HCT116 (cell line): ENCODE results near the gene SCAF8. TPM values are rescaled to one million over a fixed set of nuclear protein-coding genes. Genes with fewer than 3 reads are reported as not detected.

Experiments used
- ATAC-seq: fragments of 200-7000 bp; cut with Tn5 transposase; 2 replicates; pipeline ENCODE4 v1.9.1; 2020; ENCODE audit warnings: mild to moderate bottlenecking, moderate library complexity
- BruUV-seq: library from RNA; stranded (reverse); fragments of 400-500 nt; replicated peaks from 2 replicates; lab custom pipeline; 2021; lab: Mats Ljungman, UMichigan
- CTCF ChIA-PET: fragments of 300-600 bp; sonication (Branson Sonifier 250); formaldehyde crosslinking; loops from one replicate; lab custom pipeline; 2021; ENCODE audit warnings: antibody characterized with exemption; lab: Charles Lee
- POLR2A ChIA-PET: fragments of 300-600, 350-600 bp; sonication (Branson Sonifier 250); formaldehyde crosslinking; loops from one replicate; lab custom pipeline; 2021; ENCODE audit warnings: antibody characterized with exemption; lab: Charles Lee
- RAD21 ChIA-PET, 2 experiments: fragments of 300-600 bp; sonication (Branson Sonifier 250); formaldehyde crosslinking; loops; one replicate each; lab custom pipeline; 2023; ENCODE audit warnings: low total read pairs in 2 of 2; ENCODE audit not compliant: uncharacterized antibody in 2 of 2, unreplicated experiment in 2 of 2, low non-redundant PET in 1 of 2; lab: Charles Lee
- DNase-seq: peaks from one replicate; pipeline ENCODE4 v3.0.0-alpha.2; 2010; ENCODE audit warnings: low read depth, low spot score
- H2AFZ ChIP-seq: fragments of 200-600 bp; shearing (Covaris generic), sonication (generic); 2 replicates; pipeline ENCODE4 v1.6.1; 2017; ENCODE audit warnings: low read depth, mixed run types, mixed read lengths, antibody characterized with exemption, low read length; ENCODE audit not compliant: poor library complexity, severe bottlenecking
- H3K27ac ChIP-seq: 2 replicates; pipeline ENCODE4 v1.5.1; 2012; ENCODE audit warnings: low read depth, low read length
- H3K27me3 ChIP-seq: fragments of 200-600 bp; sonication (generic); 2 replicates; pipeline ENCODE4 v1.6.1; 2016; ENCODE audit warnings: mixed run types, low read length, mixed read lengths; ENCODE audit not compliant: insufficient read depth
- H3K36me3 ChIP-seq, 2 experiments: fragments of 200-500 bp in 1 of 2; fragments of 200-600 bp in 1 of 2; sonication (Bioruptor generic) in 1 of 2; sonication (generic) in 1 of 2; 2 replicates each; pipeline versions ENCODE4 v1.5.1 to v1.6.1; 2014 to 2016; ENCODE audit warnings: low read length in 2 of 2, inconsistent platforms in 1 of 2, mixed read lengths in 1 of 2, mixed run types in 1 of 2; ENCODE audit not compliant: insufficient read depth in 2 of 2, control insufficient read depth in 1 of 2
- H3K4me1 ChIP-seq, 2 experiments: fragments of 200-600 bp in 1 of 2; sonication (generic) in 1 of 2; 2 replicates each; pipeline versions ENCODE4 v1.5.1 to v1.6.1; 2012 to 2017; ENCODE audit warnings: low read length in 2 of 2, inconsistent platforms in 1 of 2, mild to moderate bottlenecking in 1 of 2, mixed read lengths in 1 of 2, mixed run types in 1 of 2, moderate library complexity in 1 of 2; ENCODE audit not compliant: insufficient read depth in 2 of 2, control insufficient read depth in 1 of 2
- H3K4me2 ChIP-seq: fragments of 200-600 bp; sonication (generic); 2 replicates; pipeline ENCODE4 v1.6.1; 2017; ENCODE audit warnings: mixed run types, low read length, mixed read lengths
- H3K4me3 ChIP-seq, 2 experiments: fragments of 200-600 bp in 1 of 2; sonication (generic) in 1 of 2; replicated peaks in 1 of 2; 2 replicates each; pipeline ENCODE4 v1.5.1; 2011 to 2016; ENCODE audit warnings: low read length in 2 of 2, control low read depth in 1 of 2, low read depth in 1 of 2, mild to moderate bottlenecking in 1 of 2, mixed read lengths in 1 of 2, mixed run types in 1 of 2
- H3K79me2 ChIP-seq: fragments of 200-600 bp; sonication (generic); 2 replicates; pipeline ENCODE4 v1.6.1; 2017; ENCODE audit warnings: mild to moderate bottlenecking, mixed run types, low read length, moderate library complexity, mixed read lengths; ENCODE audit not compliant: insufficient read depth
- H3K9ac ChIP-seq: fragments of 200-600 bp; sonication (generic); 2 replicates; pipeline ENCODE4 v1.6.1; 2016; ENCODE audit warnings: low read length, mixed read lengths
- H3K9me2 ChIP-seq: fragments of 200-600 bp; sonication (generic), shearing (Covaris generic); 2 replicates; pipeline ENCODE4 v1.6.1; 2017; ENCODE audit warnings: mixed run types, mild to moderate bottlenecking, moderate library complexity; ENCODE audit not compliant: insufficient read depth
- H3K9me3 ChIP-seq, 2 experiments: fragments of 200-500 bp in 1 of 2; fragments of 200-600 bp in 1 of 2; sonication (Bioruptor generic) in 1 of 2; sonication (generic) in 1 of 2; 2 replicates each; pipeline ENCODE4 v1.6.1; 2014 to 2017; ENCODE audit warnings: low read length in 2 of 2, mixed read lengths in 2 of 2, inconsistent platforms in 1 of 2, low read depth in 1 of 2, mild to moderate bottlenecking in 1 of 2, mixed run types in 1 of 2, moderate library complexity in 1 of 2; ENCODE audit not compliant: control insufficient read depth in 1 of 2, insufficient read depth in 1 of 2
- H4K20me1 ChIP-seq: fragments of 200-600 bp; sonication (generic), shearing (Covaris generic); 2 replicates; pipeline ENCODE4 v1.6.1; 2017; ENCODE audit warnings: mixed run types, mild to moderate bottlenecking, moderate library complexity; ENCODE audit not compliant: insufficient read depth
- ATF3 ChIP-seq: IDR thresholded peaks from 2 replicates; pipeline ENCODE4 v1.6.1; 2012
- CEBPB ChIP-seq: IDR thresholded peaks from 2 replicates; pipeline ENCODE4 v1.6.1; 2012; ENCODE audit warnings: low read depth
- CTCF ChIP-seq, 3 experiments: fragments of 200-600 bp in 1 of 3; sonication (generic) in 1 of 3; IDR thresholded peaks in 2 of 3; conservative IDR thresholded peaks in 1 of 3; 2 replicates each; pipeline ENCODE4 v1.5.1; 2012 to 2017; ENCODE audit warnings: low read depth in 2 of 3, low read length in 2 of 3, antibody characterized with exemption in 1 of 3, borderline replicate concordance in 1 of 3, control low read depth in 1 of 3, mild to moderate bottlenecking in 1 of 3, mixed read lengths in 1 of 3, mixed run types in 1 of 3, moderate library complexity in 1 of 3; ENCODE audit not compliant: insufficient read depth in 1 of 3
- ELF1 ChIP-seq: IDR thresholded peaks from 2 replicates; pipeline ENCODE4 v1.6.1; 2012; ENCODE audit warnings: low read depth, borderline replicate concordance
- EZH2 ChIP-seq: fragments of 200-600 bp; sonication (generic); IDR thresholded peaks from 2 replicates; pipeline ENCODE4 v1.6.1; 2017; ENCODE audit warnings: antibody characterized with exemption, mixed run types
- FOSL1 ChIP-seq: IDR thresholded peaks from 2 replicates; pipeline ENCODE4 v1.6.1; 2012; ENCODE audit warnings: low read depth
- RAD21 ChIP-seq: IDR thresholded peaks from 2 replicates; pipeline ENCODE4 v1.6.1; 2012; ENCODE audit warnings: low read depth, mild to moderate bottlenecking
- SRF ChIP-seq: IDR thresholded peaks from 2 replicates; pipeline ENCODE4 v1.6.1; 2012; ENCODE audit warnings: low read depth
- TCF7L2 ChIP-seq: IDR thresholded peaks from 2 replicates; pipeline ENCODE4 v1.7.0; 2011; ENCODE audit warnings: borderline replicate concordance, inconsistent platforms; ENCODE audit not compliant: insufficient read depth, insufficient read length; ENCODE audit errors: extremely low read depth
- ZFX ChIP-seq: fragments of 450-650 bp; IDR thresholded peaks from 2 replicates; pipeline ENCODE4 v1.6.1; 2017
- ZNF274 ChIP-seq: fragments of 200-500 bp; sonication (Bioruptor generic); IDR thresholded peaks from 2 replicates; pipeline ENCODE4 v1.6.1; 2014; ENCODE audit warnings: mild to moderate bottlenecking, low read depth, low read length, inconsistent platforms
- intact Hi-C: fragments of 100-400 bp; cut with micrococcal nuclease; formaldehyde crosslinking; loops from 2 replicates; pipeline ENCODE4 v1.10.0; 2022
- total RNA-seq: library from RNA; stranded (reverse); gene quantifications from one replicate; pipeline ENCODE4 v1.2.1, GENCODE V29; 2021; ENCODE audit not compliant: unreplicated experiment
- TF ChIP-seq, protein P1 (sequence below): IDR thresholded peaks from 2 replicates; pipeline ENCODE4 v1.6.1; 2011; ENCODE audit warnings: mild to moderate bottlenecking, low read length, moderate library complexity; ENCODE audit not compliant: insufficient replicate concordance; ENCODE audit errors: extremely low read depth
- TF ChIP-seq, protein P2 (sequence below): IDR thresholded peaks from 2 replicates; pipeline ENCODE4 v1.6.1; 2012; ENCODE audit warnings: low read depth
- TF ChIP-seq, protein P3 (sequence below): IDR thresholded peaks from 2 replicates; pipeline ENCODE4 v1.6.1; 2012

Gene SCAF8
- total RNA-seq, 1 experiment from 2014 or later = 34.6 TPM

DNA sequence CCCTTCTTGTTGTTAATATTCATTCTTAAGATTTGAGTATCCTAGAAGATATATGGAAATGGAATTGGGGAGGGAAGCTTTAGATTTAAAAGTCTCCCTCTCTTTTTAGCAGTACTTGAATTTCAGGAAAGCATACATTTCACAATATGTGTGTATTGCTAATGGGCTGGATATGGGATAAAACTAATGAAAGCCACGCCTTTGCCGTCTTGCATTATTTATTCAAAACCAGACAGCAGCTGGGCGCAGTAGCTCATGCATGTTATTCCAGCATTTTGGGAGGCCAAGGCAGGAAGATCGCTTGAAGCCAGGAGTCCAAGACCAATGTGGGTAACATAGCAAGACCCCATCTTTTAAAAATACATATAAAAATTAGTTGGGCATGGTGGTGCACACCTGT, 140.3 kb downstream of the SCAF8 start:
- CTCF ChIA-PET = no interaction called here
- H2AFZ ChIP-seq = no peak overlapping the region
- ATAC-seq (no peak), DNase-seq (no peak)
- H3K79me2 ChIP-seq = peaks cover 10% of the 10 kb centered on the region
- POLR2A ChIA-PET = no interaction called here
- H4K20me1 ChIP-seq = peaks cover 4% of the 10 kb centered on the region
- no peaks in the 10 kb centered on the region for H3K36me3 ChIP-seq
- H3K4me3 ChIP-seq = no peak overlapping the region
- H3K9me3 ChIP-seq = no peaks in the 10 kb centered on the region
- no peaks in the 10 kb centered on the region for H3K27me3 ChIP-seq
- H3K4me2 ChIP-seq = no peak overlapping the region
- H3K9me2 ChIP-seq = no peaks in the 10 kb centered on the region
- no peaks in the 10 kb centered on the region for H3K4me1 ChIP-seq
- RAD21 ChIA-PET = no interaction called here
- BruUV-seq = no TSS peak
- no peak overlapping the region for H3K9ac ChIP-seq
- intact Hi-C loops = no loop called here
- no peak overlapping the region for H3K27ac ChIP-seq
- no peak for TF ChIP-seq ZNF274
- no peak for TF ChIP-seq TCF7L2
- no peak for TF ChIP-seq SRF
- TF ChIP-seq CTCF (IDR thresholded peaks at IDR 0.05 in 2 of 3, conservative IDR thresholded peaks at IDR 0.05 in 1 of 3; ENCODE audit: borderline replicate concordance in 1 of 3, insufficient read depth in 1 of 3, low read depth in 2 of 3, low read length in 2 of 3) = no peak
- TF ChIP-seq, protein P1, sequence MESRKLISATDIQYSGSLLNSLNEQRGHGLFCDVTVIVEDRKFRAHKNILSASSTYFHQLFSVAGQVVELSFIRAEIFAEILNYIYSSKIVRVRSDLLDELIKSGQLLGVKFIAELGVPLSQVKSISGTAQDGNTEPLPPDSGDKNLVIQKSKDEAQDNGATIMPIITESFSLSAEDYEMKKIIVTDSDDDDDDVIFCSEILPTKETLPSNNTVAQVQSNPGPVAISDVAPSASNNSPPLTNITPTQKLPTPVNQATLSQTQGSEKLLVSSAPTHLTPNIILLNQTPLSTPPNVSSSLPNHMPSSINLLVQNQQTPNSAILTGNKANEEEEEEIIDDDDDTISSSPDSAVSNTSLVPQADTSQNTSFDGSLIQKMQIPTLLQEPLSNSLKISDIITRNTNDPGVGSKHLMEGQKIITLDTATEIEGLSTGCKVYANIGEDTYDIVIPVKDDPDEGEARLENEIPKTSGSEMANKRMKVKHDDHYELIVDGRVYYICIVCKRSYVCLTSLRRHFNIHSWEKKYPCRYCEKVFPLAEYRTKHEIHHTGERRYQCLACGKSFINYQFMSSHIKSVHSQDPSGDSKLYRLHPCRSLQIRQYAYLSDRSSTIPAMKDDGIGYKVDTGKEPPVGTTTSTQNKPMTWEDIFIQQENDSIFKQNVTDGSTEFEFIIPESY = no peak
- no peak for TF ChIP-seq ELF1
- no peak for TF ChIP-seq ATF3
- TF ChIP-seq CEBPB = no peak
- TF ChIP-seq RAD21 = no peak
- TF ChIP-seq, protein P2, sequence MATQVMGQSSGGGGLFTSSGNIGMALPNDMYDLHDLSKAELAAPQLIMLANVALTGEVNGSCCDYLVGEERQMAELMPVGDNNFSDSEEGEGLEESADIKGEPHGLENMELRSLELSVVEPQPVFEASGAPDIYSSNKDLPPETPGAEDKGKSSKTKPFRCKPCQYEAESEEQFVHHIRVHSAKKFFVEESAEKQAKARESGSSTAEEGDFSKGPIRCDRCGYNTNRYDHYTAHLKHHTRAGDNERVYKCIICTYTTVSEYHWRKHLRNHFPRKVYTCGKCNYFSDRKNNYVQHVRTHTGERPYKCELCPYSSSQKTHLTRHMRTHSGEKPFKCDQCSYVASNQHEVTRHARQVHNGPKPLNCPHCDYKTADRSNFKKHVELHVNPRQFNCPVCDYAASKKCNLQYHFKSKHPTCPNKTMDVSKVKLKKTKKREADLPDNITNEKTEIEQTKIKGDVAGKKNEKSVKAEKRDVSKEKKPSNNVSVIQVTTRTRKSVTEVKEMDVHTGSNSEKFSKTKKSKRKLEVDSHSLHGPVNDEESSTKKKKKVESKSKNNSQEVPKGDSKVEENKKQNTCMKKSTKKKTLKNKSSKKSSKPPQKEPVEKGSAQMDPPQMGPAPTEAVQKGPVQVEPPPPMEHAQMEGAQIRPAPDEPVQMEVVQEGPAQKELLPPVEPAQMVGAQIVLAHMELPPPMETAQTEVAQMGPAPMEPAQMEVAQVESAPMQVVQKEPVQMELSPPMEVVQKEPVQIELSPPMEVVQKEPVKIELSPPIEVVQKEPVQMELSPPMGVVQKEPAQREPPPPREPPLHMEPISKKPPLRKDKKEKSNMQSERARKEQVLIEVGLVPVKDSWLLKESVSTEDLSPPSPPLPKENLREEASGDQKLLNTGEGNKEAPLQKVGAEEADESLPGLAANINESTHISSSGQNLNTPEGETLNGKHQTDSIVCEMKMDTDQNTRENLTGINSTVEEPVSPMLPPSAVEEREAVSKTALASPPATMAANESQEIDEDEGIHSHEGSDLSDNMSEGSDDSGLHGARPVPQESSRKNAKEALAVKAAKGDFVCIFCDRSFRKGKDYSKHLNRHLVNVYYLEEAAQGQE = no peak
- TF ChIP-seq, protein P3, sequence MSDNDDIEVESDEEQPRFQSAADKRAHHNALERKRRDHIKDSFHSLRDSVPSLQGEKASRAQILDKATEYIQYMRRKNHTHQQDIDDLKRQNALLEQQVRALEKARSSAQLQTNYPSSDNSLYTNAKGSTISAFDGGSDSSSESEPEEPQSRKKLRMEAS = no peak
- TF ChIP-seq ZFX = no peak
- no peak for TF ChIP-seq EZH2
- TF ChIP-seq FOSL1 = no peak
